GM12874 (cell line): Measurements from ENCODE around the gene CCDC160.

Source experiments
- CTCF ChIP-seq: IDR thresholded peaks from 2 replicates; pipeline ENCODE4 v1.5.1; 2011; ENCODE audit warnings: low read depth, mild to moderate bottlenecking, control low read depth, low read length, moderate library complexity; ENCODE audit not compliant: insufficient read depth

Gene CCDC160

GRCh38 chrX:134251241-134251640, 14.3 kb downstream of the CCDC160 start:
- TF ChIP-seq CTCF = no peak

GRCh38 chrX:134254511-134254910, 17.5 kb downstream of the CCDC160 start:
- no peak for TF ChIP-seq CTCF

- no peak for TF ChIP-seq CTCF
Measured at GRCh38 chrX:134255555-134255954, 18.6 kb downstream of the CCDC160 start.

- TF ChIP-seq CTCF = no peak
Measured at GRCh38 chrX:134256684-134257083, 19.7 kb downstream of the CCDC160 start.

- TF ChIP-seq CTCF = no peak
Measured at GRCh38 chrX:134258202-134258601, 21.2 kb downstream of the CCDC160 start.

- no peak for TF ChIP-seq CTCF
Measured at GRCh38 chrX:134287346-134287745, 50.4 kb downstream of the CCDC160 start.

- TF ChIP-seq CTCF = no peak
Measured at GRCh38 chrX:134294548-134294947, 57.6 kb downstream of the CCDC160 start.
